LHCN-M2 (cell line): ENCODE data around the gene CCDC186. TPM values are rescaled to one million over a fixed set of nuclear protein-coding genes. Genes with fewer than 3 reads are reported as not detected.

ENCODE experiments used
- DNase-seq: peaks from one replicate; pipeline ENCODE4 v3.0.0-alpha.2; 2012; ENCODE audit warnings: low read depth
- polyA plus RNA-seq: library from polyadenylated mRNA; unstranded; fragments of >200 nt; gene quantifications from one replicate; pipeline ENCODE4 v1.2.1, GENCODE V29; 2012; ENCODE audit warnings: missing spikeins
- total RNA-seq: library from RNA; depleted of rRNA; stranded (reverse); fragments of >200 nt; gene quantifications from 2 replicates; pipeline ENCODE4 v1.2.3, GENCODE V29; 2014; rRNA removed

The CCDC186 gene
- 5.3 and 6.5 TPM in 2 replicates for total RNA-seq
- polyA plus RNA-seq = 1.7 TPM

- peak; percentile 79 for DNase-seq
Measured at GRCh38 chr10:114173921-114174694, at the start of gene CCDC186. CCDC186 (minus strand) TSS chr10:114174203; CDS start chr10:114163268, 10,935 bp downstream.

DNA sequence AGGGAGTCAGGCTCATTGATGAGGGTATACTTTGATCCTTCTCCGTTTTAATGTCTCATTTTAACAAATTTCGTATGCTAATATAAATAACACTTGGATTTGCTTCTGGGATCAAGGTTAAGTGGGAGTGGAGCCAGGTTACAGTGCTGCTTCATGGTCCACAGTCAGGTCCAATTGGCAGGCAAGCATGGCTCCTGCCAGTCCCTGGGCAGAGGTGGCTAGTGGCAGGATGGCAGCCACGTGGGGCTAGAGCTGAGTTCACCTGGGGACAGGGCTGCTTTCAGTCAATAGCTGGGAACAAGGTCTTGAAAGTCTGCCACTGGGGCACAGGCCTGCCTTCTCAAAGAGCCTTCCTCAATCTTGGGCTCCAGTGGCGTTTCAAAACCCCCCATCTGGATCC, 49.1 kb upstream of the CCDC186 start:
- DNase-seq = no peak

DNA sequence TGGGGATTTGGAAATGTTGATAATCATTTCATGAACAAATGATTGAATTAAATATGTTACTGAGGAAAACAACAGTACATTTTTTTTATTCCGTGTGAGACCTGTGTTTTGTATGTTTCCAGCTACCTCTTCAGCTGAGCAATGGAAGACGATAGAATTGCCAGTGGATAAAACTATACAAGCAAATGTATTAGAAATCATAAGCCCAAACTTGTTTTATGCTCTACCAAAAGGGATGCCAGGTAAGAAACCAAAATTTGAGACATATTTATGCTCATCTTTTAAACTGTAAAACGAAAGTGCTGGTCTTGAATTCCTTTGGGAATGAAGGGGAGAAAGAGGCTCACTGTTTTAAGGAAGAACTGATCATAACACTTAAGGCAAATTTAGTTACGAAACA, 47.2 kb upstream of the CCDC186 start:
- no peak for DNase-seq

GRCh38 chr10:114220281-114220680, 46.3 kb upstream of the CCDC186 start:
- no peak for DNase-seq

- no peak for DNase-seq
Measured at GRCh38 chr10:114215033-114215432, 41.0 kb upstream of the CCDC186 start.

DNA sequence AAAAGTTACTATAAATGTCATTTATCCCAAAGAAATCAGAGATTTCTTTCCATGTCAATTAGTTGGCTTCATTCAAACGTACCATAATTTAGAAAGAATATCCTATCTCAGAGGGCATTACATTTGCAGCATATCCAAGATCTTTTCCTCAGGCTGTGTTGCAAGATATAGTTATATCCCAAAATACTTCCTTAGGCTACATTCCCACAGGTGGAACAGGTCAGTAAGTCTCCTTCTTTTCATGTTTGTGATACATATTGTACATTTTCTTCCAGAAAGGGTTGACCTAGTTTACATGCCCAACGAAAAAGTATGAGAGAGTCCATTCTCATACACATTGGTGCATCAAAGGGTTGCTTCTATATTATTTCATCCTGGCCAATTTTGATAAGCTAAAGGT, 38.1 kb upstream of the CCDC186 start:
- no peak for DNase-seq

DNA sequence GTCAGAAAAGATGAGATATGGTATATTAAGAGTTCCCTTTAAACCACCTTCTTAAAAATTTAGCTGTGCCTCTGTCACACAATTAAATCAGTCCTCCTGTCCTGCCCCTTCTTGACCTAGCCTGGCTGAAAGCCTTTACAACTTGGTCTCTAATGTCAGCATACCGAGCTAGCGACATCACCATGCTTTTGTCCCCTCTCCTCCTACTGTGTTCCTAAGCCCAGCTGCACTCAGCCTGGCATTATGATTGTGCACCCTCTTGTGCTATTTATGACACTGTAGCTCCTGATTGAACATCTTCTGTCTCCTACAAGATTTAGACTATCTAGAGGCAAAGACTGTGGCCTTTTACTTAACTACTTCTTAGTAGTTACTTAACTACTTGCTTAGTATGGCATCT, 34.3 kb upstream of the CCDC186 start:
- DNase-seq = no peak

DNA sequence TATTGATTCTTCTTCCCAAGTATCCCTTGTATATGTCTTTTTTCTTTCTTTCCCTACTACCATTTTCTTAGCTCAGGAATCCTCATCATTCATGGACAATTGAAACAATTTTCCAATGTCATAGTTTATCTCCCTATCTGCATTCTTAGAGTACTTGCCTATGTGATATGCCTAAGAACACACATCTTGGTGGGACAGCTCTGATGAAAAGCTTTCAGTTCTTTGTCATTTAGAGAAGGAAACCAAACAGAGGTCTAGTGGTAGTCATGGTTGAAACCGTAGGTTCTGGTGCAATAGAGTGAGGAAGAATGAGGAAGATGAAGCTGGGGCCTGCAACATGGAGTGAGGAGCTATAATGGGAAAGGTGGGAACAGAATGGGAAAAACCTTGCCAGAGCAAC, 33.3 kb upstream of the CCDC186 start:
- no peak for DNase-seq

DNA sequence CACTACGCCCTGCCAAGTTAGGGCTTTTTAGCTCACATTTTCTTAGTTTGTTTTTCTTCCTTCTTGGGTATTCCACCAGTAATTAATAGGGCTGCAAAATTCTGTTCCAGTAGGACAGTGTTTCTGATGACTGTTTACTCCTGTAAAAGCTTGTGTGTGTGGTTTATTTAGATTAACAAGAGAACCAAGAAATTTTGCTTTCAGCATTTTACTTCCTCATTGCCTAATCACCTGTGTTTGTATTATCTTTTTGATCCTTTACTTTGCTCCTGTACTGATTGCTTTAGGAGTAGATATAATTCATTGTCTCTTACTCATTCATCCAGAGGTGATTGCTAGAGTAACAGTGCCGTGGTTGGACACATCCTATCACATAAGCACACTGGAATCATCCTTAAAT, 32.9 kb upstream of the CCDC186 start:
- DNase-seq = no peak

- no peak for DNase-seq
Measured at GRCh38 chr10:114202812-114203211, 28.8 kb upstream of the CCDC186 start.

DNA sequence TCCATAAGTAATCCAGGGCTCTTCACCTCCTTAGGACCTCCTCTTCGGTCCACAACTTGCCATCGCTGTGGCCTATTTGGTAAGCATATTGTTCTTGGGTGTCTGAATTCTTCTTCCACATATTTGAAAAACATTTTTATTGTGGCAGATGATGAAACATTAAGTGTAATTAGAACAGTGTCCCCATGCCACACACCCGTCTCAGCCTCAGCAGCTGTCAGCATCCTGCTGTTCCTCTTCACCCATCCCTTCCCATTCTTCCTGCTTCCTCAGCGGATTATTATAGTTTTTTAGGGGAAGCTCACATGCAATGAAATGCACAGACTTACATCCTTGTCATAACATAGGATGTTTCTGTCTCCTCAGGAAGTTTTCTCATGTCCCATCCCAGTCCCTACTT, 25.2 kb upstream of the CCDC186 start:
- no peak for DNase-seq

- DNase-seq = no peak
Measured at GRCh38 chr10:114195079-114195478, 21.1 kb upstream of the CCDC186 start.

DNA sequence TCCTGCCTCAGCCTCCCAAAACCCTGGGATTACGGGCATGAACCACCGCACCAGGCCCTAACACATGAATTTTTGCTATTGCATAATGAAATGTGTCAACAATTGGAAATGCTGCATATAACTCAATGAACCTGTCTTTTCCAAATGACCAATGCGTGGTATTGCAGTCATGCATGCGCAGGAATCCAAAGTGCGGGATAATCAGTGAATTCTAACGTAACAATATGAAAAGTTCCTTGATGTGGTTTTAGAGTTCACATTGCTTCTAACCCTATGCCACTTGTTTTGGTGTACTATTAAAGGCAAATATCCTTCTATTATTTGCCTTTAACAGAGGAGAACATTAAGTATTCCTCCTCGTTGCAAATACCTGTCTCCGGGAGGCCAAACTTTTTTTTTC, 15.7 kb upstream of the CCDC186 start:
- DNase-seq = no peak

- no peak for DNase-seq
Measured at GRCh38 chr10:114188900-114189299, 14.9 kb upstream of the CCDC186 start.

DNA sequence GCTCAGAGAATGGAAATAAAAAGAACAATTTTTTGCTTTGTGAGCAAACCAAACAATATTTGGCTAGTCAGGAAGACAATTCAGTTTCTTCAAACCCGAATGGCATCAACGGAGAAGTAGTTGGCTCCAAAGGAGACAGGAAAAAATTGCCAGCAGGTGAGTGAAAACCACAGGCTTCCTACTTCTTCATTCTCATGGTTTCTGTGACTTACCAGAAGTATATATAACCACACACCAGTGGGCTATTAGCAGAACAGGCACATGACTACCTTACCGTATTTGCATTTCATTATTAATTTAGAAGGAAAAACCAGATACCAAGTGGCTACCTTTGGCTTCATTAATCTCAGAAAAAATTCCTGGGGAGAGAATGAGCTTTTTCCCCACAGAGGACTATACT, 14.0 kb upstream of the CCDC186 start:
- no peak for DNase-seq

GRCh38 chr10:114184276-114184675, 10.3 kb upstream of the CCDC186 start:
- DNase-seq = no peak

DNA sequence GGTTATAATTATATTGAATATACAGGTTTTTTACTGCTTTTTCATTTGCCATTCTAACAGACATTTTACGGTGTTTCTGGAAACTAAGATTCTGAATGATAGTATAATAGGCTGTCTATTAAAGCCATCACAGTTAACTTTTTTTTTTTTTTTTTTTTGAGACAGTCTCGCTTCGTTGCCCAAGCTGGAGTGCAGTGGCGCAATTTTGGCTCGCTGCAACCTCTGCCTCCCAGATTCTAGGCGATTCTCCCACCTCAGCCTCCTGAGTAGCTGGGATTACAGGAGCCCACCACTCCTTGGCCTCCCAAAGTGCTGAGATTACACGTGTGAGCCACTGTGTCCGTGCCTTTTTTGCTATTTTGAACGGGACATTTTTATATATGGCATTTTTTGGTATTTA, 9.6 kb upstream of the CCDC186 start:
- DNase-seq = no peak

DNA sequence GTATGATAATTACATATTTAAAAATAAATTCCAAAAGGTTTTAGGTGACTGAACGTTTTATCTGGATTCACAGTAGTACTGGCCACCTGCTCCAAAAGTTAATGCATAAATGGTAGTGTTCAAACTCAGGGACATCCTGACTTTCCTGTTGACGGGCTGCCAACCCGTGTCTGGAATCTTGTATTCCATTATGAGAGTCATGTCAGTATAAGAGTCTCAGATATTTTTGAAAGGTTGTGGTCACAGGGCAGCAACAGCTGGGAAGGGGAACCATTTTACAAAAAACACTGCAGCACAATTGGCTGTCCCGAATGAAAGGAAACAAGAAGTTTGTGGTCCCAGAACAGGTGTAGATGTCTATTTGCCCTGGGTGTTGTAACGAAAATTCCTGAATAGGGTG, 8.0 kb upstream of the CCDC186 start:
- DNase-seq = peak; percentile 90

DNA sequence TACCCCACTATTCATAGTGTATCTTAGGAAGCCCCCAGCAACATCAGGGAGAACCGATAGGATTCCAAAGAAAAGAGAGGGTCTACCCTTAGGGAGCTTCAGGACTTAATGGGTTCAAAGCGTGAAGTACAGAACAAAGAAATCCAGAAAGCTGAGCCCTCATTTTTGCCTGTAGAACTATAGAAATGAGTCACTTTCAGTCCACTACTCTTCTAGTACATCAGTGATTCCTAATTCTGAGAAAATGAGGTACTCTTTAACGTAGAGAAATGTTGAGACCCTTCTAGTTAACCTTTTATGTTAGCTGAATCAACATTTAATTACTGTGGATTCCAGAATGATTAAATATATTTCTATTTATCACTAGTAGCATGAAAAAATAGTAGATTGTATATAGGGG, 6.9 kb upstream of the CCDC186 start:
- DNase-seq = no peak

DNA sequence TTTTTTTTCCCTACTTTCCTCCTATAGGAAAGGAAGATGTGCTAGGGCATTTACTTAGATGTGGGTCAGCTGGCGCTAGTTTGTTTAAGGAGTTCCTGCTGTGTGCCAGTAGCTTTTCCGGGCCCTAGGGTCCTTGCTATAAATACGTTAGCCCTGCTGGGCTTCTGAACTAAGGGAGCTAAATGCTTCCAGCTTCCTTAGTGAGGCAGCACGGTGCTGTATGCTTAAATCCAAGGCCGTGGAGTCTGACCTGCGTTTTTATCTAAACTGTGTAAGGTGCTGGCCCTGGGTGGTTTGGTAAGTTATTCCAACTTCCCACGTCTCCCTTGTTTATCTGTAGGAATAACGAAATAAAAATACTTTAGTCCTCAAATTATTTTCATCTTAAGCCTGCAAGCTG, 5.7 kb upstream of the CCDC186 start:
- no peak for DNase-seq

DNA sequence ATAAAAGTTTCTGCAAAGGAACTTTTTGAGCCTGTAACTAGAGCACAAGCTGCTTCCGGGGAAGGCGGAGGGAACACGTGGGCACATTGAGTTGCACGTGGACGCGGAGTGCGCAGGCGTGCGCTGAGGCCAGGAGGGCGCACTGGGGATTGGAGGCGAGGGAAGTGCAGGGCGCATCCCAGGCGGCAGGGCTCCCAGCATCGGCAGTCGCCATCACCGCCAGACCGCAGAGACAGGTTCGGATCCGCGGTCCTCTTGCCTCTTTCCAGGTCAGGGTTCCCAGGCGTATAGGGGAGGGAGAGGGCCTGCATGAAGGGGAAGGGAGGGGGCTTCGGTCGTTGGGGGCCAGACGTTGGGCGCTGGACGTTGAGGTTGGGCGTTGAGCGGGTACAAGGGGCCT, 5.1 kb upstream of the CCDC186 start, which contains the start of gene TDRD1:
TDRD1 (plus strand) TSS at position 206 of the 400 bp plus-strand sequence. CDS start 8,479 bp downstream, outside the sequence.
- no peak for DNase-seq

GRCh38 chr10:114176511-114176910, 2.5 kb upstream of the CCDC186 start:
- DNase-seq = no peak

- DNase-seq = no peak
Measured at GRCh38 chr10:114175667-114176066, 1.7 kb upstream of the CCDC186 start.
